HG03439 (cell line): ENCODE measurements around the gene EIF1AX.
A peak's percentile ranks its signal among the peaks of the same experiment; 100 is the strongest.
"Not testable (repeated sequence)": the region's sequence is repeated elsewhere in the genome, so short reads cannot be mapped to it uniquely, and the experiment has no call there.

Experiments
- ATAC-seq: cut with Tn5 transposase; IDR thresholded peaks from one replicate; pipeline ENCODE4 v1.9.1; 2021; ENCODE audit warnings: mild to moderate bottlenecking, moderate library complexity; ENCODE audit not compliant: unreplicated experiment

EIF1AX gene, protein sequence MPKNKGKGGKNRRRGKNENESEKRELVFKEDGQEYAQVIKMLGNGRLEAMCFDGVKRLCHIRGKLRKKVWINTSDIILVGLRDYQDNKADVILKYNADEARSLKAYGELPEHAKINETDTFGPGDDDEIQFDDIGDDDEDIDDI

DNA sequence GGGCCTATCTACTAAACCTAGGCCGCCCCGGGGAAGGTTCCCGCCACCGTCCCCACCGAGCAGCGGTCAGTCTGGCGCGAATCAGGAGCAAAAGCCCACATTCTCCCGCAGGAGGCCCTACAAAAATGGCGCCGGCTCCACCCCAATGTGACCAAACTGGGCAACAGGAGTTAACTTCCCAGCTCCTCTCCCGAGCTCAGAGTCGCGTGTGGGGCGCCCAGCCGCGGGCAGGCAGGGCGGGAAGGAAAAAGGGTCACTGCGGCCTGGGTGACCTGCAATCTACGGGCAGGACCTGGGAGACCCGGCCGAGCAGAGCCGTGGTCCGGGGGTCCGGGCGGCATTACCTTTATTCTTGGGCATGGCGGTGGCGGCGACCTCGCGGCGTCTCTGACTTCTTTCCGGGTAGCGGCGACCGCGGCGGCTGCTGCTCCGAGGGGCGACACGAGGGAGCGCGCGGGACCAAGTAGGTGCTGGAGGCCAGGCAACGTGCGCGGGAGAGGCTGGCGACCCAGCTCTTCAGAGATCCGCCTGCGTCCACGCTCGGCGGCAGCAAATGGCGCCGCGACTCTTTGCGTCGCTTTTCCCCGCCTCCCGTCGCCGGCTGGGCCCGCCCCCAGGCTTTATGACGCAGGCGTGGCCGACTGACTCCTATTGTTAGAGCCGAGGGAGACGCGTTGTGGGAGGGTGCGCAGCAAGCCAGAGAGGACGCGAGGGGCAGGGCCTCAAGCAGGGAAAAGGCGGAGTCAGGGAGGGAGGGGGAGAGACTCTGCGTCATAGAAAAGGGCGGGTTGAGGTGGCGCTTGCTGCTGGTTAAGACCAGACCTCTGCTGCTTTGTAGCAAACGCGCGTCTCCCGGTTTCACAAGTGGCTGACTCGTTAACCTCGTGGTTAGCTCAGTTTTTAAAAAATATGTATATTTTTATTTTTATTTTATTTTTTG, at the start of gene EIF1AX:
EIF1AX (minus strand) TSS at position 558 of the 940 bp plus-strand sequence; CDS start at position 360, 198 bp downstream.
- ATAC-seq, result peak; percentile 98

DNA sequence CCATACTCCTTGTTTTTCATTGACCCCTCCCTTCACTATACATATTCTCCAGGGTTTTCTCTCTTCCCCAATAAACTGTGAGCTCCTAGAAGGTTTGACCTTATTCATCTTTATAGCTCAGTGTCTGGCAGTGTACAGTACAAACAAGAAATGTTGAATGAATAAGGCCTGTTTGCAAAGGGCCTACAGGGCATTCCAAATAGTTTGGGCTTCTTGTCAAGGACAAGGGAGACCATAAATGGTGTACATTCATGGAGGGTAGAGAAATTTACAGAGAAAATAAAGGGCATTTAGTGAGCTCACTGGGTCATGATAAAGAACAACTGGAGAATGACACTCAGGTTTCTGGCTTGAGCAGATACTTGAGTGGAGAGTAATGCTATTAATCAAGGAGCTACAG, 47.5 kb upstream of the EIF1AX start:
- no peak for ATAC-seq

DNA sequence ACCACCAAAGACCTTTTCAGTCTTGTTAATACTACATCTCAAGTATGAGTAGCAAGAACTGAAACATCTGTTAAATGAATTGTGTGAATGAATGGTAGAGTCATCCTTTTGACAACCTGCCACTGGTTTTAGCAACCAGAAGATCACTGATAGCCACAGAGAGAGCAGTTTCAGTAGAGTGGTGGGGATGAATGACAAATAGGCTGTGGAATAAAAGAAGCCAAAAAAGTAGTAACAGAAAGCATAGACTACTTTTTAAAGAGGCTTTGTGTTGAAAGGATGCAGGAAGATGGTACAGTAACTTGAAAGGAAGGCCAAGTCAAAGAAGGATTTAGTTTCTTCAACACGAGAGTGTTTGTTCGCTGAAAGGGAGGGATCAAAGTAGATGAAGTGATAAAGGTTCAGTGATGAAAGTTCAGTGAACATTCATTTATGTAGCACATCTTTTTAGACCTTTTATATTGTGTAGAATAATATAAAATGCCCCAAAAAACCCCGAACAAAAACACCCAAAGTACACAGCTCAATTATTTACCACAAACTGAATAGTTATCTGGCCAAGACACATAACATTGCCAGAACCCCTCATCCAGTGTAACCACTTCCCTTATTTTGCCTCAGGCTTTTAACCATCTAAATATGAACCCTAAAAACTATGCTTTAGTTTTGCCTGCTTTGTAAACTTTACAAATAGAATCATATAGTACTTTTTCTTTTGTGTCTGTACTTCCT, 40.1 kb upstream of the EIF1AX start:
- ATAC-seq, result no peak

DNA sequence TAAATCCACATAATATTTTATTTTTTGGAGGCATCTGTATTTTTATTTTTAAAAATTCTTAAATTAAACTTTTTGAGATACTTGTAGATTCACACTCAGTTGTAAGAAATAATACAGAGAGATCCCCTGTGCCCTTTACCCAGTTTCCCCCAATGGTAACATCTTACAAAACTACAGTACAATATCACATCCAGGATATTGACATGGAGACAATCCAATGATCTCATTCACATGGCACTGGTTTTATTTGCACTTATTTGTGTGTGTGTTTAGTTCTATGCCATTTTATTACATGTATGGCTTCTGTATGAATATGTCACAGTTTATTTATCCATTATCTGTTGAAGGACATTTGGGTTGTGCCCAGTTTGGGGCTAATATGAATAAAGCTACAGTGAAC, 35.5 kb upstream of the EIF1AX start:
- ATAC-seq, result no peak

DNA sequence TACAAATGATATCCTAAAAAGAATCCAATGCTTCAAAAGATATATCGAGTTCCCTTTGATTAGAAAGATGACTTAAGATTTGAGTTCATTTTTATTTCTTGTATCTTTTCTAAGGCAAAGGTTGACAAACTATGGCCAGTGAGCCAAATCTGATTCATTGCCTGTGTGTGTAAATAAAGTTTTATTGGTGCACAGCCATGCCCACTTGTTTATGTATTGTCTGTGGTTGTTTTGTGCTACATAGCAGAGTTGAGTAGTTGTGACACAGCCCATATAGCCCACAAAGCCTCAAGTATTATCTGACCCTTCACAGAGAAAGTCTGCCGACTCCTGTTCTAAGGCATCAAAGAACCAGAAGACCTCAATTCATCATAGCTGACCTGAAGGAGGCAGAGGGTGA, 32.2 kb upstream of the EIF1AX start:
- ATAC-seq, result no peak

DNA sequence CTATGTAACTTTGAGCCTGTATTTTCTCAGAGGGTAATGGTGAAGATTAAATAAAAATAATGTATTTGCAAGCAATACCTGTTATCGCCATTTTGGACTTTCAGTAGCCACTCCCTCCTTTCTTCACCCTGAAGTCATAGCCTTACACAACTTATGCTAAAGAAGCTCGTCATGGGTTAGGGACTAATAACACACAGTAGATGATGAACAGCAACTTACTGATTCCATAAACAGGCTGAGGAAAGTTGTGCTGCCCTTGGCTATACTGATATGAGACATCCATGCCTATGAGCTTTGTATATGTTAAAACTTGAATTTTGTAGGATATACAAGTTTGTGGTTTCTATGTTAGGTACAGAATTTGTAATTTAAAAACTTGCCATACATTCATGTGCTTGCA, 31.7 kb upstream of the EIF1AX start:
- ATAC-seq, result no peak

DNA sequence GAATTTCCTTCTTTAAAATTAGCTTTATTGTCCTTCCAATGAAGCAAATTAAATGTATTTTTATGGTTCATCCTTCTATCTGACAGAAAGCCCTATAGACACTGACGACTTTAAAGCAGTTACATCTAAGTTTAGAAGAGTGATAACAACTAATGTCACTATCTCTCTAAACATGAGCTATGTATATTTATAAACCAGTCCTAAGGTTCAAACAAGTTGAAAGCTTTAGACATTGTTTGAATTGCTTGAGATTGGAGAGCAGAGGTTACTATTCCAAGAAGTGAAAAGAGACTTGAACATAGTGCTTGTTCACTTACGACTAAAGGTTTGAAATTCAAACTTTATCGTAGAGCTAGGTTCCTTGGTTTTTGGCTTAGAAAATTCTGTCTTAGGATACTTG, 30.2 kb upstream of the EIF1AX start:
- no peak for ATAC-seq

DNA sequence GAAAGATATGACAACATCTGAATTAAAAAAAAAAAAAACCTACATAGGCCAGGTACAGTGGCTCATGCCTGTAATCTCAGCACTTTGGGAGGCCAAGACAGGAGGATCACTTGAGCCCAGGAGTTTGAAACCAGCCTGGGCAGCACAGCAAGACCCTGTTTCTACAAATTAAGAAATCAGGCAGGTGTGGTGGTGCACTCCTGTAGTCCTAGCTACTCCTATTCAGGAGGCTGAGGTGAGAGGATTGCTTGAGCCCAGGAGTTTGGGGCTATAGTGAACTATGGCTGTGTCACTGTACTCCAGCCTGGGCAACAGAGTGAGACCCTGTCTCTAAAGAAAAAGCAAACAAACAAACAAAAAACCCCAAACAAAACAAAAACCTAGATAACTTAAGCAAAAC, 20.9 kb upstream of the EIF1AX start:
- not testable (repeated sequence) for ATAC-seq

DNA sequence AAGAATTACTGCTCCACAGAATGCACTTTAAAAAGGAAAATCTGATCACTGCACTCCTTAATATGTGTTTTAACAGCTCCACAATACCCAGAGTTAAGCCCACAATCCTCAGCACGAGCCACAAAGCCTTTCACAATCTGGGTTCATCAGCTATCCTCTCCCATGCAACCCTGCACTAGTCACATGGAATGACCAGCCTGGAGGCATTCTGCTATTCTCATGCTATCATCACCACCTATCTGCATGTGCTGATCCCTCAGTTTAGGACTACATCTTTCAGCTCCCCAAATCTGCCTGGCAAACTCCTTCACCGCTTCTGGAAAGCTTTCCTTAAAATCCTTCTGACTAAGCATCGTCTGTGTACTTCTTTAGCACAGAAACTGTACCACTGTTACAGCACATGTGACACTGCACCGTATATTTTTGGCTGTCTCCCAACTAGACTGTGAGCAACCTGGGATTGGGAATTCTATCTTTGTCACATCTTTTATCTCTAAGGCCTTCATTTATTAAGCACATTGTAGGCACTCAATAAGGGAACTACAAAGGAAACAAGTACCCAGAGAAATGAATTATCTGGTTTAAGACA, 18.3 kb upstream of the EIF1AX start:
- no peak for ATAC-seq

DNA sequence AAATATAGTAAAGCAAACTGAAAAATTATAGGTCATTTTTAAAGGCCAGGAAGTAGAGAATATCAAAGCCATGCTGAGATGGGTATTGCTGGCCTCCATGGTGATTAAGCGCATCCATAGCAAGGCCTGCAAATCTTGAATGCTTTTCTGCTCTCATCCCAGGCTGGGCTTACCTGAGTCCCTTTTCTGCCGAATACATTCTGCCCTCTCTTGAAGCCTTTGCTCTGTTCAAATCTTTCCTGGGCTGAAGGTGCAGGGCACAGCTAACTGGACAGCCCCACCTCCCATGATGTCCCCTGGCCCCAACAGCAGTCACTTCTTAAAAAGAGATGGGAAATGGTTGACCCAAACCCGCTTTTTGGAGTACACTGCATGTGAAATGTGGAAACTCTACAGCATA, 10.1 kb upstream of the EIF1AX start:
- no peak for ATAC-seq

DNA sequence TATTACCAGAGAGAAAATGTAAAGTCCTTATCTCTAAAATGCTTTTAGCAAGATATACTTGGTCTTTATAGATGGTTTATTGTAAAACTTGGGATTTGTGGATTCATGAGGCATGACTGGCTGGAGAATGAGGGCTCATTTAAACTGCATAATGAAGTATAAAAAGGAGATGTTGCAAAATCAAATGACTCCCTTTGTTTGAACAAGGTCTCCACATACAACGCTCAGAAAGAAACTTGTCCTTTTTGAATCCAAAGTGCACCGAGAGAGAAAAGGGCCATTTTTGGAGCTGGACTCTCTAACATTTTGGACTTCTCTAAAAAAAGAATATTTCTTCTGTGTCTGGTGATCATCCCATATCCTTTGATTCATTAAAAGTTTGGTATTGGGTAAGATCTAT, 7.7 kb upstream of the EIF1AX start:
- ATAC-seq, result no peak

DNA sequence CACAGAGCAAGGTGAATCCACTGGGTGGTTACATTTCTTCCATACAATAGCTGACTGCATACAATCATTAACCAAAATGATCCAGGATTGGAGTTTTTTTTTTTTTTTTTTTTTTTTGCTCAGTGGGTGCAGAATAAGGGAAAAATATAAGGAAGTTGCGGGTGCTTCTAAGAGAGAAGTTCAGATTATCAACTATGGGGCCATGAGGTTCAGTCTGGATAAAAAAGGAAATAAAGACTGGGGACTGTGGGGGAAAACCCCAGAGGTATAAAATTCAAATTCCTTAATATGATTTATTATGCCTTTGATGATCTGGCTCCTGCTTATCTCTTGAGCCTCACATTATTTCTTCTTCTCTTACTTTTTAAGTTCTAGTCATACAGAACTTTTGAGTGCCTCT, 5.9 kb upstream of the EIF1AX start:
- ATAC-seq, result no peak

DNA sequence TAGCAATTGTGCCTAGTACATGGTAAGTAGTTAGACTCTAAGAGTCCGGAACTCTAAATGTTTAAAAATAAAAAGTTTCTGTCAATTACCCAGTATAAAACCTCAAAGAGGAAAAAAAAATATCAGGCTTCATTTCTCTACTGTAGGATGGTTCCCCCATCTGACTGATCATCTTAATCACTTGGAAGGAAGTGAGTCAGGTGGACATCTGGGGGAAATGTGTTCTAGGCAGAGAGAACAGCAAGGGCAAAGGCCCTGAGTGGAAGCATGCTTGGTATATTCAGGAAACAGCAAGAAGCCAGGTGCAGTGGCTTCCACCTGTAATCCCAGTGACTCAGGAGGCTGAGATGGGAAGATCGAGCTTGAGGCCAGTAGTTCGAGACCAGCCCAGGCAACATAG, 2.9 kb upstream of the EIF1AX start:
- ATAC-seq, result no peak

DNA sequence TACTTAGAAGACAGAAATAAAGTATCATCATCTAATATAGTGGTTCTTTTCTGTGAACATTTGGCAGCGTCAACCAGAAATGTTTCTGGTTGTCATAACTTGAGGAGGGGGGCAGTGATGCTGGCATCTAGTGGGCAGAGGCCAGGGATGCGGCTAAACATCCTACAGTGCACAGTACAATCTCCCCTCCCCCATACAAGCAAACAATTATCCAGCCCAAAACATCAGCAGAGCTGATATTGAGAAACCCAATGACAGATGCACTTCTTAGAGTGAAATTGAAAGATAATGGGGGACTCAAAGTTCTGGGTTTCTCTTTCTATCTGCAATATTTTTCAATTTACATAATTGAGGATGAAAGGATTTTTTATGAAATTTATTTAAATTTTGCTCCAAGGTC, 1.9 kb upstream of the EIF1AX start:
- no peak for ATAC-seq

DNA sequence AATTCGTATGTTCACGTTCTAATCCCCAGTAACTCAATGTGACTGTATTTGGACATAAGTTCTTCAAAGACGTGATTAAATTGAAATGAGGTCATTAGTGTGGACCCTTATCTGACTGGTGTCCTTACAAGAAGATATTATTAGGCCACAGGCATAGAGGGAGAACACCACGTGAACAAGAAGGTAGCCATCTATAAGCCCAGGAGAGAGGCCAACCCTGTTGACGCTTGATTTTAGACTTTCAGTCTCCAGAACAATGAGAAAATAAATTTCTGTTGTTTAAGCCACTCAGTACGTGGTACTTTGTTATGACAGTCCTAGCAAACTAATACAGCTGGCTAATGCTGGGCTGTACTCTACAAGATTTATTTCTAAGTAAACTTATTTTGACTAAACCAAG, 1.5 kb upstream of the EIF1AX start:
- no peak for ATAC-seq

DNA sequence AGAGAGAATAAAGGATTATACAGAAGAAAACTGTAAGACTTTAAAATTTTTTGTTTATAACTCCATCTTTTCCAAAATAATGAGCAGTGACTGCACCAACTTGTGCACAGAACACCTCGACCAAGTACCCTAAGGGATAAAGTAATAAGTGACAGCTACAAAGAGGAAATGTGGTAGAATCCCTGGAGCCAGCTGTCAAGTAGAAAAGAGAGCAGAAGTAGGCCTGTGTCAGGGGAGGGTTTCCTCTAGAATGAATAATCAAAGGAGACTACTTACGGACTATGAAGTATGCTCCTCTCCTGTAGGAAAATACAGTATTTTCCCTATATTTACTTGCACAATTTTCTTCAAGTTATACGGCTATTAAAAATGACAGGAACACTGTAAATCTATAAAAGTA, 1.2 kb downstream of the EIF1AX start:
- no peak for ATAC-seq

DNA sequence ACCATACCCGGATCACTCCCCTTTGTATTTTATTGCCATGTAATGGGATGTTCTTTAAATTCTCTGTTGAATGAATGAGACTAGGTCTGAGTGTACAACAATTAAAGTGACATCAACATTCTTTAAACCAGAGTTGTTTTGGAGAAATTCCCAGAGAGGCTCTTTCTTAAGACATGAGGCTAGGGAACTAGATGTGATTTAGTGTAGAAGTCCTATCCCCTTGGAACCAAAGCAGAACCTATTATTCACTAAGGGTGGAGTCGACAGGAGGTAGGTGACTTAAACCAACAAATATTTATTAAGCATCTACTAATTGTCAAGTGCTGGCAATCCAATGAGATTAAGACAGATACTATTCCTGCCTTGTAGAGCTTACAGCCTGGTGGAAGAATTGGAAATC, 1.7 kb downstream of the EIF1AX start:
- no peak for ATAC-seq

DNA sequence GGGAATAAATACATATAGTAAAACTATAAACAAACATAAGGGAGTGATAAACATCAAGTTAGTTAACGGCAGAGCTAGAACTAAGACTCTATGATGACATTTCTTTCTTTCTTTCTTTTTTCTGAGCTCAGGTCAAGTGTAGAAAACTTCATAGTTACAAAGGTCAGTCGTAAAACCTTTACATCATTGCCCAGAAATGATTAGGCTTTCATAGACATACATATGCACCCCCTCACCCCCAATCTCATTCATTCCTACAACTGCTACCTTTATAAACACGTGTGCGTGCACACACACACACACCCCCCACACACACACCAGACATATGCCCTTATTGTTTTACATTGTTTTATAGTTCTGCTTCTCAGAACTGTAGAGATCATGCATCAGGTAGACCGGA, 5.7 kb downstream of the EIF1AX start:
- ATAC-seq, result no peak

DNA sequence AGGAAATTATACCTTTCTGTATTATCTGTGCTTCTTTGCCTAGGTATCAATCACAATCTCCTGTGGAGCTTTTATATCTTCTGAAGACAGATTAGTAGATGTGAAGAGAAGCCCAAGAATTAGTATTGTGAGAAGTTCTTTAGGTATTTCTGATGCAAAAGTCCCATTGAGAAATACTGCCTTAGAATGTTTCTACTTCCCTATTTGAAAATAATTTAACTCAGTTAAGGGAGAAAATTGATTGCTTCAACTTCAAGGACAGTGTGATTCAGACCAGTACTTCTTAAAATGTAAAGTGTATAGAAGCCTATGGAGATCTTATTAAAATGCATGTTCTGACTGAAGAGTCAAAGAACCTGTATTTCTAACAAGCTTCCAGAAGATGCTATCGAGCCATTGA, 9.0 kb downstream of the EIF1AX start:
- no peak for ATAC-seq

DNA sequence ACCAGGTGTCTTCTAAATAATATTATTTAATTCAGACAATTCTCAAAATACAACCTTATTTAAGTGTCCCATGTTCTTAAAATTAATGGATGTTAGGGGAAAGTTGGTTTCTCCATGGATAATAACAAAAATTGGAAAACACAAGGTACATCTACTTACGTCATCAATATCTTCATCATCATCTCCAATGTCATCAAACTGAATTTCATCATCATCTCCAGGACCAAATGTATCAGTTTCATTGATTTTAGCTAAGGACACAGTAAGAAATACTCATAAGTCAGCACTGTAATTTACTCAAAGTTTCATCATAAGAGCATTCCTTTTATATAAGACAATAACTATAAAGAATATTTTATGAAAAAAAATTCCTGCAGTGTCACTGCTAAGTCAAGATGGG, 11.3 kb downstream of the EIF1AX start:
- no peak for ATAC-seq

DNA sequence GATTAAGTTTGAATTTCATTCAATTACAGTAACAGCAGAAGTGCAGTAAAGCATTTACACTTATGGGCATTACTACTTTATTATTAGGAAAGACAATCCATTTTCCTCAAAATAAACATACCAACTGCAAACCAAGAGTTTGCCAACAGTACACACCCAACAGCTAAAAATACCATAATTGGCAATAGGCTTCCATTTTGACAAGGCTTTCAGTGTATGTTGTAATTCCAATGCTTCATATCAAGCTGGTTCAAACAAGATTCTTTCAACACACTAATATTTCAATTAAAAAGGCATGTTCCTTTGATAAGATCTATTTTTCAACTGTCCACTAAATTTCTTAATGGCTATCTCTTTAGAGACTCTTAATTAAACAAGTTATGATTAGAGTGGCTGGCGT, 12.1 kb downstream of the EIF1AX start:
- no peak for ATAC-seq

DNA sequence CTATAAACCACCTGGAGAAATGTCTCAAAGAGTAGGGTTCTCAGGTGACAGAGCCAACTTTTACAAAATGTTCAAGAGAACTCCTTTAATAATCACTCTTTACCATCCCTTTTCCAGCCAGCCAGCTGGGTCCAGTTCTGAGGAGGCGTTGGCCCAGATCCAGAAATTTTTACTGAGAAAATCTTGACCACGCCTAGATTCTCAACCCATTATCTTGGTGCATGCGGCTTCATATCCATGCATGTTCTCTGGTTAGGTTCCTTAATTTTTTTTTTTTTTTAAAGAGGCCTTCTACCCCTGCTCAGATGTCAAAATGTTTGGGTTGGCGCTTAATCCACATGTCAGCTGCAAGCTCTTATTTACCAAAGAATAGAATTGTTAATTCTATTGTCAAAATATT, 13.0 kb downstream of the EIF1AX start:
- ATAC-seq, result no peak
